Panc1 (cell line): ENCODE results near the gene AKT3. TPM values are rescaled to one million over a fixed set of nuclear protein-coding genes. Genes with fewer than 3 reads are reported as not detected.

Experiments
- ATAC-seq: fragments of 200-7000 bp; cut with Tn5 transposase; 2 replicates; pipeline ENCODE4 v1.9.1; 2020; ENCODE audit warnings: mild to moderate bottlenecking, moderate library complexity
- BruUV-seq: library from RNA; stranded (reverse); fragments of 400-500 nt; replicated peaks from 2 replicates; lab custom pipeline; 2021; lab: Mats Ljungman, UMichigan
- CTCF ChIA-PET: fragments of 300-600 bp; sonication (Branson Sonifier 250); formaldehyde crosslinking; loops from one replicate; lab custom pipeline; 2022; ENCODE audit warnings: antibody characterized with exemption; lab: Charles Lee
- POLR2A ChIA-PET: fragments of 300-600 bp; sonication (Branson Sonifier 250); formaldehyde crosslinking; loops from one replicate; lab custom pipeline; 2022; ENCODE audit warnings: antibody characterized with exemption; lab: Charles Lee
- DNase-seq: peaks from one replicate; pipeline ENCODE4 v3.0.0-alpha.2; 2010; ENCODE audit warnings: low read depth, low spot score
- H3K27ac ChIP-seq: 2 replicates; pipeline ENCODE4 v1.5.1; 2011; ENCODE audit warnings: mild to moderate bottlenecking, low read length, inconsistent platforms
- H3K27me3 ChIP-seq: fragments of 200-500 bp; sonication (Bioruptor generic); 2 replicates; pipeline ENCODE4 v1.6.0; 2014; ENCODE audit warnings: low read length, inconsistent platforms; ENCODE audit not compliant: control insufficient read depth, insufficient read depth
- H3K36me3 ChIP-seq: fragments of 200-500 bp; sonication (Bioruptor generic); 2 replicates; pipeline ENCODE4 v1.5.1; 2014; ENCODE audit warnings: inconsistent platforms, mild to moderate bottlenecking, low read length, moderate library complexity; ENCODE audit not compliant: control insufficient read depth, insufficient read depth
- H3K4me1 ChIP-seq: 2 replicates; pipeline ENCODE4 v1.5.1; 2011; ENCODE audit warnings: inconsistent platforms, mild to moderate bottlenecking, low read length, moderate library complexity; ENCODE audit not compliant: control insufficient read depth, insufficient read depth
- H3K4me3 ChIP-seq, 2 experiments: 2 replicates each; pipeline ENCODE4 v1.5.1; 2011 to 2012; ENCODE audit warnings: low read depth in 2 of 2, low read length in 2 of 2, mild to moderate bottlenecking in 2 of 2, inconsistent platforms in 1 of 2, moderate library complexity in 1 of 2
- H3K9me3 ChIP-seq: fragments of 200-500 bp; sonication (Bioruptor generic); 2 replicates; pipeline ENCODE4 v1.5.1; 2014; ENCODE audit warnings: low read depth, mild to moderate bottlenecking, inconsistent platforms, low read length, moderate library complexity; ENCODE audit not compliant: control insufficient read depth, insufficient read depth
- POLR2AphosphoS5 ChIP-seq: IDR thresholded peaks from 2 replicates; pipeline ENCODE4 v1.6.1; 2012; ENCODE audit warnings: mild to moderate bottlenecking, low read depth, low read length, moderate library complexity
- SIN3A ChIP-seq: IDR thresholded peaks from 2 replicates; pipeline ENCODE4 v1.6.1; 2012; ENCODE audit warnings: low read depth, mild to moderate bottlenecking, low read length, moderate library complexity, borderline replicate concordance; ENCODE audit not compliant: insufficient read depth
- TCF7L2 ChIP-seq: IDR thresholded peaks from 2 replicates; pipeline ENCODE4 v1.6.1; 2011; ENCODE audit warnings: mild to moderate bottlenecking, low read depth, low read length, inconsistent platforms
- in situ Hi-C: cut with HindIII; loops from 2 replicates; pipeline ENCODE4 v1.10.0; 2016; ENCODE audit warnings: low sequenced_read_pairs, low pct_unique_long_range_greater_than_20kb
- intact Hi-C: fragments of 100-400 bp; cut with micrococcal nuclease; formaldehyde crosslinking; loops from one replicate; pipeline ENCODE4 v1.10.0; 2022; ENCODE audit not compliant: unreplicated experiment
- total RNA-seq: library from RNA; stranded (reverse); gene quantifications from one replicate; pipeline ENCODE4 v1.2.1, GENCODE V29; 2021; ENCODE audit not compliant: unreplicated experiment
- TF ChIP-seq, protein P1 (sequence below): fragments of 450-650 bp; IDR thresholded peaks from 2 replicates; pipeline ENCODE4 v1.5.1; 2017; ENCODE audit warnings: mild to moderate bottlenecking
- TF ChIP-seq, protein P2 (sequence below), 2 experiments: IDR thresholded peaks; 2 replicates each; pipeline ENCODE4 v1.6.1; 2011 to 2012; ENCODE audit warnings: low read depth in 2 of 2, control low read depth in 1 of 2, low read length in 1 of 2, mild to moderate bottlenecking in 1 of 2, moderate library complexity in 1 of 2; ENCODE audit not compliant: insufficient read depth in 1 of 2

The AKT3 gene
- total RNA-seq, 1 experiment from 2014 or later: 11.0 TPM

DNA sequence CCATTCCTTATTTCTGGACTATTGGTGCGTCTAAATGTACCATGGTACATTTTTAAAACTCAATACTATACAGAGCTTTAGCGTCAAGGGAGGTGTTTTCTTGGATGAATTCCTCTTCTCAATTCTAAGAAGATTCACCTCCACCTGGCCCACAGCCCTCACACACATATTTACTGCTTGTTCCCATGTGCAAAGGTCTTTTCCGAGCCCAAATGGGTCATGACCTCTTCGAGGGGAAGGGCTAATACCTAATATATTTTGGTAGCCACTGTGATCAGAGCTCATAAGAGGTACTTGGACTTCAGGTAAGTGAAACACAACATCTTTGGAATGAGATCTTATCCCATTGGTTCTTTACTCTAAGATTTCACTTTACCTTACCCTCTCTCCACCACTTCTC lies 388.3 kb downstream of the AKT3 start:
- DNase-seq (no peak), ATAC-seq (no peak)
- POLR2A ChIA-PET: no interaction called here
- no peaks in the 10 kb centered on the region for H3K27me3 ChIP-seq
- intact Hi-C loops: no loop called here
- H3K4me1 ChIP-seq: no peaks in the 10 kb centered on the region
- TF ChIP-seq, protein P1, sequence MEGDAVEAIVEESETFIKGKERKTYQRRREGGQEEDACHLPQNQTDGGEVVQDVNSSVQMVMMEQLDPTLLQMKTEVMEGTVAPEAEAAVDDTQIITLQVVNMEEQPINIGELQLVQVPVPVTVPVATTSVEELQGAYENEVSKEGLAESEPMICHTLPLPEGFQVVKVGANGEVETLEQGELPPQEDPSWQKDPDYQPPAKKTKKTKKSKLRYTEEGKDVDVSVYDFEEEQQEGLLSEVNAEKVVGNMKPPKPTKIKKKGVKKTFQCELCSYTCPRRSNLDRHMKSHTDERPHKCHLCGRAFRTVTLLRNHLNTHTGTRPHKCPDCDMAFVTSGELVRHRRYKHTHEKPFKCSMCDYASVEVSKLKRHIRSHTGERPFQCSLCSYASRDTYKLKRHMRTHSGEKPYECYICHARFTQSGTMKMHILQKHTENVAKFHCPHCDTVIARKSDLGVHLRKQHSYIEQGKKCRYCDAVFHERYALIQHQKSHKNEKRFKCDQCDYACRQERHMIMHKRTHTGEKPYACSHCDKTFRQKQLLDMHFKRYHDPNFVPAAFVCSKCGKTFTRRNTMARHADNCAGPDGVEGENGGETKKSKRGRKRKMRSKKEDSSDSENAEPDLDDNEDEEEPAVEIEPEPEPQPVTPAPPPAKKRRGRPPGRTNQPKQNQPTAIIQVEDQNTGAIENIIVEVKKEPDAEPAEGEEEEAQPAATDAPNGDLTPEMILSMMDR: no peak
- TF ChIP-seq, protein P2, sequence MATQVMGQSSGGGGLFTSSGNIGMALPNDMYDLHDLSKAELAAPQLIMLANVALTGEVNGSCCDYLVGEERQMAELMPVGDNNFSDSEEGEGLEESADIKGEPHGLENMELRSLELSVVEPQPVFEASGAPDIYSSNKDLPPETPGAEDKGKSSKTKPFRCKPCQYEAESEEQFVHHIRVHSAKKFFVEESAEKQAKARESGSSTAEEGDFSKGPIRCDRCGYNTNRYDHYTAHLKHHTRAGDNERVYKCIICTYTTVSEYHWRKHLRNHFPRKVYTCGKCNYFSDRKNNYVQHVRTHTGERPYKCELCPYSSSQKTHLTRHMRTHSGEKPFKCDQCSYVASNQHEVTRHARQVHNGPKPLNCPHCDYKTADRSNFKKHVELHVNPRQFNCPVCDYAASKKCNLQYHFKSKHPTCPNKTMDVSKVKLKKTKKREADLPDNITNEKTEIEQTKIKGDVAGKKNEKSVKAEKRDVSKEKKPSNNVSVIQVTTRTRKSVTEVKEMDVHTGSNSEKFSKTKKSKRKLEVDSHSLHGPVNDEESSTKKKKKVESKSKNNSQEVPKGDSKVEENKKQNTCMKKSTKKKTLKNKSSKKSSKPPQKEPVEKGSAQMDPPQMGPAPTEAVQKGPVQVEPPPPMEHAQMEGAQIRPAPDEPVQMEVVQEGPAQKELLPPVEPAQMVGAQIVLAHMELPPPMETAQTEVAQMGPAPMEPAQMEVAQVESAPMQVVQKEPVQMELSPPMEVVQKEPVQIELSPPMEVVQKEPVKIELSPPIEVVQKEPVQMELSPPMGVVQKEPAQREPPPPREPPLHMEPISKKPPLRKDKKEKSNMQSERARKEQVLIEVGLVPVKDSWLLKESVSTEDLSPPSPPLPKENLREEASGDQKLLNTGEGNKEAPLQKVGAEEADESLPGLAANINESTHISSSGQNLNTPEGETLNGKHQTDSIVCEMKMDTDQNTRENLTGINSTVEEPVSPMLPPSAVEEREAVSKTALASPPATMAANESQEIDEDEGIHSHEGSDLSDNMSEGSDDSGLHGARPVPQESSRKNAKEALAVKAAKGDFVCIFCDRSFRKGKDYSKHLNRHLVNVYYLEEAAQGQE (IDR thresholded peaks at IDR 0.05; ENCODE audit: insufficient read depth in 1 of 2, low read depth in 2 of 2, low read length in 1 of 2): no peak
- TF ChIP-seq TCF7L2 (no peak), POLR2AphosphoS5 (no peak), SIN3A (no peak)
- in situ Hi-C loops: no loop called here
- no peaks in the 10 kb centered on the region for H3K36me3 ChIP-seq
- no TSS peak for BruUV-seq
- no peak overlapping the region for H3K27ac ChIP-seq
- CTCF ChIA-PET: no interaction called here
- no peak overlapping the region for H3K4me3 ChIP-seq
- H3K9me3 ChIP-seq: no peaks in the 10 kb centered on the region

DNA sequence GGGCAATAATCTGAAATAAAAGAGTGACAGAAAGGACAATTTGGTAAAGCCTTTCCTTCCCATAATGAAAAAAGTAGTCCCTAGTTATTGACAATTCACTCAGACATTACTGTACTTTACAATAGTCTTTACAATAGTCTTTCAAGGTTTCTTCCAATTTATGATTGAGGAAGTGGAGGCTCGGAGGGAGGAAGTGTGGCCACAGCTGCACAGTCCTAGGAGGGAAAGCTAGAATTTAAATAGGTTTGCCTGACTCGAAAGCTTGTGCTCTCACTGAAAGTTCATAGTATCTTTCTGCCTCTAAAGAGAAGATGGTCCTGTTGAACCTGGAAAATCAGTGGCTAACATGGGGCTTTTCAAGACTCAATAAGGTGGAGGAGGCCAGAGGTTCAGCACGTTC lies 391.0 kb downstream of the AKT3 start:
- Histone ChIP-seq H3K27ac (no peak overlapping the region), H3K36me3 (no peaks in the 10 kb centered on the region), H3K9me3 (no peaks in the 10 kb centered on the region), H3K27me3 (no peaks in the 10 kb centered on the region), H3K4me3 (no peak overlapping the region), H3K4me1 (no peaks in the 10 kb centered on the region)
- intact Hi-C loops: no loop called here
- POLR2A ChIA-PET: no interaction called here
- no TSS peak for BruUV-seq
- no peak for DNase-seq
- ATAC-seq: no peak
- in situ Hi-C loops: no loop called here
- TF ChIP-seq, protein P1: no peak
- CTCF ChIA-PET: interaction anchor here (0.6 kb wide), 1 partner anchor 240 kb away, joined by 4 read pairs; no protein-coding TSS in a partner anchor
